GM21515 (cell line): ENCODE measurements around the gene JUND.

Experiments used
- ATAC-seq: cut with Tn5 transposase; IDR thresholded peaks from one replicate; pipeline ENCODE4 v1.9.1; 2021; ENCODE audit not compliant: unreplicated experiment

JUND gene

DNA sequence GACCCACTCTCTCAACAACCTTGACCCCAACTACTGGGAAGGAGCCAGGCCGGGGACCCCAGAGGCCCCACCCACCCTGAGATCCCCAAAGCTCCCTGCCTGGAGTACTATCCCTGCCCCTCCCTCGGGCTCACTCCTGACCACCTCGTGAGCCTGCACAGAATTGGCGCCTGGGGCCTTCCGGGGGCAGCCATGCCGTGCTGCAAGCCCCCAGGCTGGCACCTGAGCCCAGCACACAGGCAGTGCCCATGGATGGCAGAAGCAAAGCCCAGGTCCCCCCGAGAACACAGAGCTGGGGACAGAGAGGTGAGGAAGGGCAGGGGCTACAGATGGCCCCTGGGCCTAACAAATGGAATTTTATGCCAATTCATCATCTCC, 27.5 kb upstream of the JUND start:
- ATAC-seq: no peak

DNA sequence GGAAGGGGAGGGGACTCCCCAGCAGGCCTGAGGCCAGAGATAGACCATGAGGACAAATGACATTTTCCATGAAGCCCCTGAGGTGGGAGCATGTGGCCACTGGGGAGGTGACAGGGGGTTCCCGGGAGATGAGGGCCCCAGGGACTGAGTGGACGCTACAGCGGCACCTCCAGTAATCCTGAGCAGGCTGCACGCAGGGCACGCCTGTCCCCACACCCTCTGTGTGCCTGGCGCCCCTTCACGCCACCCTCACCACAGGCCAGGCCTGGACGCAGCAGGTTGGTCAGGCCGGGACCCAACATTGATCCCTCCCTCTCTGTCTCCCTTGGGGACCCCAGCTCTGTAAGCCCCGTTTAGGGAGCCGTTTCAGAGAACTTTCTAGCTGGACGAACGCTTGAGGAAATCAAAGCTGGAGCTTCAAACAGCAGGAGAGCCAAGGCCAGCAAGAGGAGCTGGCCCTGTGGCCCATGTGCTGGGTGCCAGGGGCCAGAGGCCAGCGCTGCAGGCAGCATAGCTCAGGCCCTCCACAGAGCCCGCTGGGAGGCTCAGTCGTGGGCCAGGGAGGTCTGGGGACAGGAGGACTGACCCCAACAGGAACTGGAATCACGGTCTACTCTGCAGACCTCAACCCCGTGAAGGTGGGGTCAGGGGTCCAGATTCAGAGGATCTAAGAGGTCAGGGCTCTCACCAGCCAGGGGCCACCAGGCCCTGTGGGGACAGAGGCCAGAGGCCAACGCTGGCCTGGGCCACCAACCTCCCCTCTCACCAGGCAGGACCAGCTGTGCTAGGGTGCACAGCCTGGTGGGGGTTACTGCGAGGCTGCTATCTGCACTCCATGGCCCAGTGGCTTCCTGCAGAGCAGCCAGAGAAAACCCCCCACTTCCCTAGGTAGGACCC, 26.9 kb upstream of the JUND start:
- no peak for ATAC-seq

- ATAC-seq: no peak
These were observed 25.9 kb upstream of the JUND start for GRCh38 chr19:18307271-18307681.

DNA sequence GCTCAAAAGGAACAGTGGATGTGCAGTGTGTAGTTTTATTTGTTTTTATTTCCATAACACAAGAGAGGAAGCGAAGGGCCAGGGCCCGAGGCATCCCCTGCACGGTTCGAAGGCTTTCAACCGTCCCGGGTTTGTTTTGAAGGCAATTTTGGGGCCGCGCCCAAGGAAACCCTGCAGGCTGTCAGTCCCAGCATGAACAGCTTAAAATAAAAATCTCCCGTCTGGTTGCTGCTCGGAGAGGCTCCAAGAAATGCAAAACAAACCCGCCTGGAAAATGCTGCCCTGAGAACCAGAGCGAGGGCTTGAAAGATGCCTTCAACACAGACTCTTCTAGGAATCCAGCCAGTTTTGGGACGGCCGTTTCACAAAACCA, 25.5 kb upstream of the JUND start:
- no peak for ATAC-seq

DNA sequence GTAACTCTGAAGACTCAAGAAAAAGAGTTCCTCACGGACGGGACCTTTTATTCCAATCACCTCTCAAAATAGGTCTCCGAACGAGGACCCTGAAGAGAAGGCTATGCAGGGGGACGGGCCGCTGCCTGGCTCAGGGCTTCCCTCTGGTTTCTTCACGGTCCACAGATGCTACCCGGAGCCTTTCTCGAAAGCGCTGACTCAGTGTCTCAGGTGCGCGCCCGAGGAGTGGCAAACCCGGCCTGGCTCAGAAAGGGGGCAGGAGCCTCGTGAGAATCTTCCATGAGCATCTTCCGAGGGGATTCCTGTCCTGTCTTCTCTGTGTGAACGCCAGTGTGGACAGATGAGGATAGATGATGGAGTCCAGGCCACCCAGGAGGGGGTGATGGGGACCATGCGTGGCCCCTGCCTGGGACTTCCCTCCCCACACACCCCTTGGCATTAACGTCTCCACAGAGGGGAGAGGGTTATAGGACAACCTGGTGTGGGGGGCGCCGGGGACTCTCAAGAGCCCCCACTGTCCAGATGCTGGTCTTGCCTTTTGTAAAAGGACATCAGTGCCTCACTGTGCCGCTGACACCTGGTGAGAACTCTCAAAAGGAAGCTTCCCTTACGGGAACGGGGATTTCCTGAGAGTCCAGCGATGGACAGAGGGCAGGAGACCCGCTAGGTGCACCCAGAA, 24.9 kb upstream of the JUND start:
- no peak for ATAC-seq

- ATAC-seq: no peak
These were observed 23.3 kb upstream of the JUND start for GRCh38 chr19:18304458-18305310.

- ATAC-seq: no peak
These were observed 22.7 kb upstream of the JUND start for GRCh38 chr19:18304208-18304457.

DNA sequence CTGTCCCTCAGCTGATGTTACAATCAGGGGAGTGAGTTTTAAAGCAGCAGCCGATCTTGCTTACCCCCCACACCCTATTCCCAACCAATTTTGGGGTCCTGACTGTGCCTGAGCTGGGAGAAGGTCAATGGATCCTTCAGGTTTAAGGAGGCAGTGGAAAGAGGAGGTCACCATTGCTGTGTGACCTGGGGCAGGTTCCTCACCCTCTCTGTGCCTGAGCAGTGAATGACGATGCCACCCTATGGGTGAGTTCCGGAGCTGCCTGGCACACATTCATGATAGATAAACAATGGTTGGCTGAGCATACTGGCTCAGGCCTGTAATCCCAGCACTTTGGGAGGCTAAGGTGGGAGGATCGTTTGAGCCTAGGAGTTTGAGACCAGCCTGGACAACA, 20.3 kb upstream of the JUND start:
- ATAC-seq: no peak

GRCh38 chr19:18300930-18301717, 19.7 kb upstream of the JUND start:
- no peak for ATAC-seq

DNA sequence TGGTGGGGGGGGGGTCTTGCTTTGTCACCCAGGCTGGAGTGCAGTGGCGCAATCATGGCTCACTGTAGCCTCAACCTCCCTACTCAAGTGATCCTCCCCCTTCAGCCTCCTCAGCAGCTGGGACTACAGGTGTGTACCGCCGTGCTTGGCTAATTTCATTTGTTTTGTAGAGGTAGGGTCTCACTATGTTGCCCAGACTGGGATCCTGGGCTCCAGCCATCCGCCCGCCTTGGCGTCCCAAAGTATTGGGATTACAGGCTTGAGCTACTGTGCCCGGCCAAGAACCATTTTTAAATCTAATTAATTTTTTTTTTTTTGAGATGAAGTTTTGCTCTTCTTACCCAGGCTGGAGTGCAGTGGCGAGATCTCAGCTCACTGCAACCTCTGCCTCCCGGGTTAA, 18.2 kb upstream of the JUND start:
- ATAC-seq: no peak

GRCh38 chr19:18298601-18299000, 17.2 kb upstream of the JUND start:
- no peak for ATAC-seq

- ATAC-seq: no peak
These were observed 15.9 kb upstream of the JUND start for GRCh38 chr19:18297308-18297707.

- ATAC-seq: no peak
These were observed 13.6 kb upstream of the JUND start for GRCh38 chr19:18295034-18295451.

DNA sequence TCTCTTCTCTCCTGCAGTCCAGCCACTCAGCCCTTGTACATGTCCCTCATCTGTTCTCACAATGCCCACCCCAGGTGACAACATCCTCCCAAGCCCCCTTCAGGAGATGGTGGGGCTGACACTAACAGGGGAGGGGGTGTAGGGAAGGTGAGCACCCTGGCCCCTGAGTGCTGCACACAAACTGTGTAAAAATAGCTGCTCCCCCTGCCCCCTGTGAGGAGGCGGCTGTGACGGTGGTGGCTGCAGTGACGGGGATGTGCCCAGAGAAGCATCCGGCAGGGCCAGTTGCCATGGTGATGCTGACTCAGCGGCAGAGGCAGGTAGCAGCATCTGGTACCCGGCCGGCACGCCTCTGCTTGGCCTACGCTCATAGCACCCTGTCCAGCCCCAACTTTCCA, 13.0 kb upstream of the JUND start:
- no peak for ATAC-seq

DNA sequence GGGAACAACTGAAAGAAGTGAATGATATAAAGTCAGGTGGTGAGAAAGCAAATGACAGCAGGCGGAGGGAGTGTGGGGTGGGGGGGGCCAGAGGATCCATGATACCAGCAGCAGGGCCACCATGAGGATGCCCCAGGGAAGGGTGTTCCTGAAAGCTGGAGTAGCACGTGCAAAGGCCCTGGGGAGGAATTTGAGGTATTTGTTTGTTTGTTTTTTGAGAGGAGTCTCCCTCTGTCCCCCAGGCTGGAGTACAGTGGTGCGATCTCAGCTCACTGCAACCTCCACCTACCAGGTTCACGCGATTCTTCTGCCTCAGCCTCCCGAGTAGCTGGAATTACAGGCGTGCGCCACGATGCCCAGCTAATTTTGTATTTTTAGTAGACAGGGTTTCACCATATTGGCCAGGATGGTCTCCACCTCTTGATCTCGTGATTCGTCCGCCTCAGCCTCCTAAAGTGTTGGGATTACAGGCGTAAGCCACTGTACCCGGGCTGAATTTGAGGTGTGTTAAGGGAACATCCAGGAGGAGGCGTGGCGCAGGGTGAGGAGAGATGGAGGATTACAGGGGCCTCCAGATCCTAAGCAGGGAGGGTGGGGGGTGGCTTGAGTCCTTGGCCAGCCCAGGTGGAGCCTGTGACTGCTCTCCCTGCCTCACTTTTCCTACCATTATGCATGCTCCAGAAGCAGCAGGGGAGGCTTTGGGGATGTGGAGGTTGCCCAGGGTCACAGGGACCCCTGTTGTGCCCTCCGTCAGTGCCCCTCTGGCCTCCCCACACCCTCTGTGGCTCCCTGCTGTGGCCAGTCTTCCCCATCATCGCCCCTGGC, 12.4 kb upstream of the JUND start:
- ATAC-seq: no peak

- ATAC-seq: no peak
These were observed 11.6 kb upstream of the JUND start for GRCh38 chr19:18292810-18293641.

- ATAC-seq: no peak
These were observed 11.0 kb upstream of the JUND start for GRCh38 chr19:18292462-18292809.

DNA sequence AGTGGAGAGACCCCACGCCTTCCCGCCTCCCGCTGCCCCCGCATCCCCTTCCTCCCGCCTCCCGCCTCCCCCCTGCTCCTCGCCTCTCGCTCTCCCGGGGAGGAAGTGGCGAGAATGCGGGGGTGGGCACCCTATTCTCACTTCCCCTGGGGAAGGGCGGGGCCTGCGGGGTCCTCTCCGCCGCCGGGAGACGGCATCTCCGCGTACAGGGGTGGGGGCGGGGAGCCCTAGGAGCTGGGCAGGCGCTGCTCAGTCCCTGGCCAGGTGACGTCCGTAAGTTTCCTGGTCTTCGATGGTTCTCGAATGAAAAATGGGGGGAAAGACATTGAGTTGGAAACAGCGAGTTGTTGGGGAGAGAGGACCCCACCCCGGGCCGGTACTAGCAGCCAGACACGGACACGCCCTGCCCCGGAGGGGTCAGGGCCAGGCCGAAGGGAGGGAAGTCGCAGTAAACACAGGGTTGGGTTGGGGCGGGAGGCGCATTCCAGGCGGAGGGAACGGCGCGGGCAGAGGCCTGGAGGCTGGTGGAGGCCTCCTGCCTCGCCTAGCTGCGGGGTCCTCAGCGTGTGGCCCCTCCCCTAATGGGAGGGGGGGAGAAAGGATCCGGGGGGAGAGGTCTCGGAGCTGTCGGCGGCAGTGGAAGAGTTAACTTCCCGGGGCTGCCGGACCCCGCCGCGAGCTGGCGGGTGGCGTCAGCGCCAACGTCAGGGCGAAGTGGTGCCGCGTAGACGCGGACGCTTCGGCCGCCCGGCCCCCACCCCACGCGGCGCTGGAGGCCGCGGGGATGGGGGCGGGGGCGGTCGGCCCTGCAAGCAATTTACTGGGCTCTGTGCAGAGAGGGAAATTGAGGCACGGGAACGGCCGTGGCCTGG, 10.4 kb upstream of the JUND start:
- ATAC-seq: peak; percentile 36
